Measurements from ENCODE around the gene PPP1R14C.

GRCh38 chr6:150100745-150101144, 42.1 kb upstream of the PPP1R14C start:
- no peak for TF ChIP-seq CTCF (IDR thresholded peaks at IDR 0.05)
- TF ChIP-seq POLR2A (IDR thresholded peaks at IDR 0.05), result no peak

All from uterus (tissue), 2 donors.